ENCODE results near the gene ZNF274.
"Not testable (repeated sequence)": the region's sequence is repeated elsewhere in the genome, so short reads cannot be mapped to it uniquely, and the experiment has no call there.

ZNF274 gene

GRCh38 chr19:58213075-58213369 is 30.2 kb downstream of the ZNF274 start:
- DNase-seq: no peak

DNA sequence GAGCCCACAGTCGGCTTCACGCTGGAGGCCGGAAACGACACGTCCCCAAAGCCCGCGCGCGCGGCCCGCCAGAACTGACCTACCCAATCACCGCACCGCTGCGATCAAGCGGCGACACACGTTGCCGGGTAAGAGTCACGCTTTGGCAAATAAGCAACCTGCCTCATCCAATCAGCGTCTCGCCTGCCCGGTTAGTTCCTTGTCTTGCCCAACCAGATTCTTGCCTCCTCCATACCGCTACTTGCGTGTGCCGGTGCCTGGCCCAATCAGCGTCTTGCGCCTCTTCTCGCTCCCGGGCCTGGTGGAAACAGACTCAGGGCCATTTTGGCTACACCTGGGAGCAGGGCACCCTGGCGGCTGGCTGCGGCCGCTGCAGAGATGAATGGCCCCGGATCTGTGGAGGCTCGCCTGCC is 34.2 kb downstream of the ZNF274 start:
- no peak for DNase-seq

DNA sequence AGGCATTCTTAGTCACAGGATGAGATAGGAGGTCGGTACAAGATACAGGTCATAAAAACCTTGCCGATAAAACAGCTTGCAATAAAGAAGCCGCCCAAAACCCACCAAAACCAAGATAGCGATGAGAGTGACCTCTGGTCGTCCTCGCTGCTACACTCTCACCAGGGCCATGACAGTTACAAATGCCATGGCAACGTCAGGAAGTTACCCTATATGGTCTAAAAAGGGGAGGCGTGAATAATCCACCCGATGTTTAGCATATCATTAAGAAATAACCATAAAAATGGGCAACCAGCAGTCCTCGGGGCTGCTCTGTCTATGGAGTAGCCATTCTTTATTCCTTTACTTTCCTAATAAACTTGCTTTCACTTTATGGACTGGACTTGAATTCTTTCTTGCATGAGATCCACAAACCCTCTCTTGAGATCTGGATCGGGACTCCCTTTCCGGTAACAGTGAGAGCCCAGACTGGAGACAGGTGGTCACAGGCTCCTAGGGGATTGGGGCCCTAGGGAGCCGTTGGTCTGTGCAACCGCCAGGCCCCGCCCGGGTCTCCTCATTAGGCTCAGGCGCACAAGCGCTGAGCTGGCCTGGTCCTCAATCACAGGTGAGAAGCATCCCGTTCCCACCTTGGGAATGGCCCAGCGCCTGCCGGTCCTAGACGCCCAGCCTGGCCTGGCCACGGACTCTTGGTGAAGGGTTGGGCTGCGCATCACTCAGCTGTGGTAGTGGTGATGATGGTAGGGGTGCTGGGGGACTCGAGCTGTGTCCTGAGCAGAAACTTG is 34.9 kb downstream of the ZNF274 start:
- DNase-seq: no peak

DNA sequence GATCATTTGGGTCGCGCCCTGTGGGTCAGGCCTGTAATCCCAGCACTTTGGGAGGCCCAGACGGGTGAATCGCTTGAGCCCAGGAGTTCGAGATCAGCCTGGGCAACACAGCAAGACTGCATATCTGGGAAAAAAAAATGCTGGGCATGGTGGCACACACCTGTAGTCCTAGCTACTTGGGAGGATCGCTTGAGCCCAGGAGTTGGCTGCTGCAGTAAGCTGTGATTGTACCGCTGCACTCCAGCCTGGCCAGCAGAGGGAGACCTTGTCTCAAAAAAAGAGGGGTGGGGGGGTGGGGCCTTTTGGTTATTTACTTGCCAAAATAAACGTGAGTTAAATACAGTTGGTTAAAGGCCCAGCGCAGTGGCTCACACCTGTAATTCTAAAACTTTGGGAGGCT is 36.0 kb downstream of the ZNF274 start:
- DNase-seq: no peak

DNA sequence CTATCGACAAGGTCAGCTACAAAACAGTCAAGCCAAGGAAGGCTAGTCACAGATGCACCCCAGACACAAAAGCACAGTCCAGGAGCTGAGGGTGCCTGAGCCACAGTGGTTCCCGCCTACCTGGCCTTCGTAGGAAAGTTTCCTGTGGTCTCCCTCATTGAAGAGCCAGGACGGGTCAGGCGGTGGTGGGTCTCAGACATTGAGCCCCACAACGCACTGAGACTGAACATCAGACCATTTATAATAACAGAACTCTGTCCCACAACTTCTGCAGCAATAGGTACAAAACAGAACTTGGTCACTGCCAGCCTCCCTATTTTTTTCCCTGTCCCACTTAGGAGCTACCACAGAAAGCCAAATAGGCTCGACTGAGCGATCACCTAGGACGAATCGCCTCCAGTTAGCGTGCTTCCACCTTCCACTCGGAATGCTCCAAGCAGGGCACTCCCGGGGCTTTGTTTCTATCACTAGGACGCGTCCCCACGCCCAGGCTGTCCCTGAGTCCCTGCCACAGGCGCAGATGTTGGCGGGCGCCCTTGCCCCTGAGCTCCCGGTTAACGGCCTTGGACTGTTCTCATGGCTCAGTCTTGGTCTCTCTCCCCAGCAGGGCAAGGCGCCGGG is 45.2 kb downstream of the ZNF274 start:
- no peak for DNase-seq

DNA sequence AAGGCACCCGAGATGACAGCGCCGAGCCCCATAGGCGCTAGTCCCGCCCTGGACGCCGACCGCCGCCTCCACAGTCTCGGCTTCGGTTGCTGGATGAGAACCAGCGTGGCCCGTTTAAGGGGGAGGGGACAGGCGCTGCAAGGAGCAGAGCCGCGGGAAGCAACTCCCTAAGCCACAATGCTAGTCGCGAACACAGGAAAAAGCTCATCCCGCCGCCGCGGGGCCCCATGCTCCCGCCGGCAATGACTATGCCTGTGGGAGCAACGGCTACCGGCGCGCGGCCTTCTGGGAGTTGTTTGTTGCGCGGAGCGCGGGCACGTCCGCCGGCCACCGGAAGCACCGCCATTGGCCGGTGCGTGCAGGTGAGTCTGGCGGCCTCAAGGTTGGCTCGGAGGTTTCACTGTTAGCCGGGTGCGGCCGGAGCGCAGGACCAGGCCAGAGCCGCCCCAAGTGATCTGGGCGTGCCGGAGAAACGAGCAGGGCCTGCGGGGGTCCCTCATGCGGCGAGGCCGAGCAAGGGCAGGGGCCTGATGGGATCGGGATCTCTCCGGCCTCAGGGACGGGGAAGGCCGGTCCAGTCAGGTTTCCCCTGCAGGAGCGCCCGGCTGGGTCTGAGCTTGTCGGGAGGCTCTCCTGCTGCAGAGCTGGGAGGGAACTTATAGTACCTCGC is 45.9 kb downstream of the ZNF274 start, which contains the start of gene ZNF544:
ZNF544 (plus strand) TSS at position 330 of the 670 bp plus-strand sequence. CDS start 15,110 bp downstream, outside the sequence.
- DNase-seq: peak; percentile 76

DNA sequence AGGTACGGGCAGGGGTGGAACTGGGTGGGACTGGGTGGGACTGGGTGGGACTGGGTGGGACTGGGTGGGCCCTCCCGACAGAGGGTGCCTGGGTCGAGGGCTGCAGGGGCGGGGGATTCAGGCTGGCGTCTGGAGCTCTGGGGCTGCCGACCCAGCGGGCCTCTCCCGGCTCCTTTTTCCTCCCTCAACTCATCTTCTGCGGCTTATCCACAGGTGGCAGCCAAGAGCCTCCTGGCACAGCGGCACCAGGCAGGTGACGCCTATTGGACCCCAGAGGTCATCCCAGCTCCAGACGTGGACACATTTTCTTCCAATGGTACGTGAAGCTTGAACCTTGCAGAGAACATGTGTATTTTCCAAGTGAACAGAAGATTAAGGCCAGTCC is 46.4 kb downstream of the ZNF274 start:
- no peak for DNase-seq

DNA sequence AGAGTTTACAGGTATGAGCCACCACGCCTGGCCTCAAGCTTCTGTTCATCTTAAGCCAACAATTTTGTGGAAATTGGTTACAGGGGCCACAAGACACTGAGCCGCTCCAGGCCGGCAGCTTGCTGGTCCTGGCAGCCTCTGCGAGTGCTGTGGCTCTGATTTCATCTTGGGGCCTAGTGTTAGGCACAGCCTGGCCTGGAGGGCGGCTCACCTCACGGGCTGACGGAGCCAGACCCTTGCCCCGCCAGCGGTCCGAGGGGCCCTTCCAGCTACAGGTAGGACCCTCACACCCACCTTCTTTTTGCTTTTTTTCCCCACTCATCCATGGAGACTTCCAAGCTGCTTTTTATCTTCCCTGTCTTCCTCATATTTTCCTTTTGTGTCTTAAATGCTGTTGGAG is 54.5 kb downstream of the ZNF274 start:
- no peak for DNase-seq

GRCh38 chr19:58243351-58243750 is 60.5 kb downstream of the ZNF274 start:
- no peak for DNase-seq

DNA sequence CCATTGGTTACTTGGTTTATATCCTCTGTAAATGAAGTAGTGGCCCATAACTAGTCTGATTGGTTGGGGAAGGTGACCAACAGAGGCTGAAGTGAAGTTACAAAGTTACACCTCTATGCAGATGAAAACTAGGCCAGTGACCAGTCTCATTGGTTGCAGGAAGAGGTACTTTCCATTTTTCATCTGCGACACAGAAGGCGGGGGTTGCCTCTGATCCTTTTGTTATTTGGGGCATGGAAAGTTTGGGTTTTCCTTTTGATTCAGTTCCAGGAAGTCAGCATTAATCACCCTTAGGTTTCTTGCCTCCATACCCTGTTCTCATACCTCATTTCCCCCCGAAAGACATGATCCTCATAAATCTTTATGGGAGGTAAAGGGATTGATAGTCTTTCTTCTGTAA is 66.0 kb downstream of the ZNF274 start:
- DNase-seq: no peak

DNA sequence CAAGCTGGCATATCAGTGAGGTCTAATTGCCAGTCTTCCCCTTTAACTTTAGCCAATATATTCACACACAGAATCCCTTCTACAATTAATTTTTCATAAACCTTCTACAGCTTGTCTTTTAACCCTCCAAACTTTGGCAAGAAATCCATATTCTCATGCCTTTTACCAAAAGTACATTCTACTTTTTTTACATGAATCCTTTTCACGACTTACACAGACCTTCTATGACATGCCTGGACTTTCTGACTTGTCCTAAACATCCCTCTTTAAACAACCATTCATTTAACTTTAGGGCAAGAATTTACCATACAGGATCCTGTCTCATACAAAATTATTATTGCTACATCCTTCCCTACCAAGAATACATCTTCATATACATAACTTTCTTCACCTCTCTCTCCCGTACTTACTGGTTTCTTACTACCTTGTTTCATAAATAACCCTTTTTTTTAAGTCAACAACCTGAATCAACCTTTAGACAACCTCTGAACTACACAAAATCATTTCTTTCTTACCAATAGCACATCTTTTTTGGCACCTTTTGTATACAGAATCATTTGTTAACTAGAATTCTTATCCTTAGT is 69.3 kb downstream of the ZNF274 start:
- no peak for DNase-seq

GRCh38 chr19:58258259-58258658 is 75.4 kb downstream of the ZNF274 start:
- DNase-seq: not testable (repeated sequence)

DNA sequence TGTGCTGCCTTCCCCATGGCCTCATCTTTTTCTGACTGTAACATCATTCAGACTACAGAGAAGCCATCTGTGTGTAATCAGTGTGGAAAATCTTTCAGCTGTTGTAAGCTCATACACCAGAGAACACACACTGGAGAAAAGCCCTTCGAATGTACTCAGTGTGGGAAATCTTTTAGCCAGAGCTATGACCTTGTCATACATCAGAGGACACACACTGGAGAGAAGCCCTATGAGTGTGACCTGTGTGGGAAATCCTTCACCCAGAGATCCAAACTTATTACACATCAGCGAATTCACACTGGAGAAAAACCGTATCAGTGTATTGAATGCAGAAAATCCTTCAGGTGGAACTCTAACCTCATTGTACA is 78.7 kb downstream of the ZNF274 start:
- no peak for DNase-seq

DNA sequence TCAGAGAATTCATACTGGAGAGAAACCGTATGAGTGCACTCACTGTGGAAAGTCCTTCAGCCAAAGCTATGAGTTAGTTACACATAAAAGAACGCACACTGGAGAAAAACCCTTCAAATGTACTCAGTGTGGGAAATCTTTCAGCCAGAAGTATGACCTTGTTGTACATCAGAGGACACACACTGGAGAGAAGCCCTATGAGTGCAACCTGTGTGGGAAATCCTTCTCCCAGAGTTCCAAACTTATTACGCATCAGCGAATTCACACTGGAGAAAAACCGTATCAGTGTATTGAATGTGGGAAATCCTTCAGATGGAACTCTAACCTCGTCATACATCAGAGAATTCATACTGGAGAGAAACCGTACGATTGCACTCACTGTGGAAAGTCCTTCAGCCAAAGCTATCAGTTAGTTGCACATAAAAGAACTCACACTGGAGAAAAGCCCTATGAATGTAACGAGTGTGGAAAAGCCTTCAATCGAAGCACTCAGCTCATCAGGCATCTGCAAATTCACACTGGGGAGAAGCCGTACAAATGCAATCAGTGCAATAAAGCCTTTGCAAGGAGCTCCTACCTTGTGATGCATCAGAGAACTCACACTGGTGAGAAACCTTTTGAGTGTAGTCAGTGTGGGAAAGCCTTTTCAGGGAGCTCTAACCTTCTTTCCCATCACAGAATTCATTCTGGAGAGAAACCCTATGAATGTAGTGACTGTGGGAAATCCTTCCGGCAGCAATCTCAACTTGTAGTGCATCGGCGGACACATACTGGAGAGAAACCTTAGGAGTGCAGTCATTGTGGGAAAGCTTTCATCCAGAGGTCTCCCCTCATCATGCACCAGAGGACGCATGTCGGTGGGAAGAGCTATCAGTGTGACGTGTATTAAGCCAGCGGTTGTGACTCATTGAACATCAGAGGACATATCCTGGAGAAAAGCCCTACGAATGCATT is 79.4 kb downstream of the ZNF274 start:
- no peak for DNase-seq

GRCh38 chr19:58262922-58263296 is 80.0 kb downstream of the ZNF274 start:
- DNase-seq: no peak
